Ascending aorta (tissue), 2 donors: ENCODE results near the gene MAGI1. TPM values are rescaled to one million over a fixed set of nuclear protein-coding genes. Genes with fewer than 3 reads are reported as not detected.

Source experiments
- DNase-seq, 2 donors: peaks; one replicate each; pipeline ENCODE4 v3.0.0-alpha.2; 2019; ENCODE audit warnings: low spot score in 2 of 2
- H3K27ac ChIP-seq, 2 donors: fragments of 200-600 bp; sonication (generic); one replicate each; pipeline ENCODE4 v1.5.1; 2016 to 2017; ENCODE audit warnings: mild to moderate bottlenecking in 1 of 2
- H3K27me3 ChIP-seq: fragments of 200-600 bp; sonication (generic); one replicate; pipeline ENCODE4 v1.5.1; 2017
- H3K36me3 ChIP-seq, 2 donors: fragments of 200-600 bp; sonication (generic); one replicate each; pipeline ENCODE4 v1.5.1; 2016
- H3K4me1 ChIP-seq, 2 donors: fragments of 200-600 bp; sonication (generic); one replicate each; pipeline ENCODE4 v1.5.1; 2016 to 2017; ENCODE audit warnings: mild to moderate bottlenecking in 1 of 2
- H3K4me3 ChIP-seq, 2 donors: fragments of 200-600 bp; sonication (generic); one replicate each; pipeline ENCODE4 v1.5.1; 2016 to 2017; ENCODE audit warnings: mild to moderate bottlenecking in 1 of 2
- H3K9me3 ChIP-seq, 2 donors: fragments of 200-600 bp; sonication (generic); one replicate each; pipeline ENCODE4 v1.5.1; 2016
- intact Hi-C: fragments of 100-400 bp; cut with DNase I; formaldehyde crosslinking; loops from one replicate; pipeline ENCODE4 v1.15.1; 2023
- total RNA-seq: library from RNA; depleted of rRNA; stranded (reverse); fragments of >200 nt; gene quantifications from one replicate; pipeline ENCODE4 v1.1.0, GENCODE V29; 2016
- TF ChIP-seq, protein P1 (sequence below), 3 experiments: fragments of 200-600 bp in 2 of 3; fragments of 450-650 bp in 1 of 3; sonication (generic) in 2 of 3; IDR thresholded peaks; one replicate each; pipeline ENCODE4 v1.5.1; 2016 to 2019; ENCODE audit warnings: antibody characterized with exemption in 3 of 3, mild to moderate bottlenecking in 1 of 3, moderate library complexity in 1 of 3

MAGI1 gene
- total RNA-seq, 1 donor from 2014 or later = 28.4 TPM

DNA sequence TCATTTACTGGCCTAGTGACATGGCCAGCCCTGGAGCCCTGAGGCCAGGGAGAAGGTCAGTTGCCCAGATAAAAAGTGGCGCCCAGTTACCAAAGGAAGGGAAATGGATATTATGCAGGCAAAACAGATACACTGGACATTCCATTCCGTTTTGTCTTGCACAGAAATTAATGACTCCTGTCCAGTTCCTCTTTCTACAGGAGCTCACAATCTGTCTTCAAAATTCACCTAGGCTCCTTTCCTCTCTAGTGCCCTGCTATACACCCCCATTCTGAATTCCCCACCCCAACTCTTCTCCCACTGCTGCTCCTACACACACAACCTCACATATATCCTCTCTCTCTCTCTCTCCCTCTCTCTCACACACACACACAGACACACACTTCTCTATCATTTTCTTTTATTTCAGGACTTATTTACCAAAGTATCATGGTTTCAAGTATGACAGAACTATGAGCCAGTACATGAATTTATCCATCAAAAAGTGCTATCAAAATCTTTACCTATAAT is 229.0 kb downstream of the MAGI1 start:
- Histone ChIP-seq H3K9me3 (no peaks in the 10 kb centered on the region), H3K27me3 (no peaks in the 10 kb centered on the region), H3K4me3 (no peak overlapping the region), H3K27ac (no peak overlapping the region), H3K36me3 (no peaks in the 10 kb centered on the region), H3K4me1 (peaks cover 0 to 10% of the 10 kb centered on the region in 2 donors)
- no peak for DNase-seq
- TF ChIP-seq, protein P1, sequence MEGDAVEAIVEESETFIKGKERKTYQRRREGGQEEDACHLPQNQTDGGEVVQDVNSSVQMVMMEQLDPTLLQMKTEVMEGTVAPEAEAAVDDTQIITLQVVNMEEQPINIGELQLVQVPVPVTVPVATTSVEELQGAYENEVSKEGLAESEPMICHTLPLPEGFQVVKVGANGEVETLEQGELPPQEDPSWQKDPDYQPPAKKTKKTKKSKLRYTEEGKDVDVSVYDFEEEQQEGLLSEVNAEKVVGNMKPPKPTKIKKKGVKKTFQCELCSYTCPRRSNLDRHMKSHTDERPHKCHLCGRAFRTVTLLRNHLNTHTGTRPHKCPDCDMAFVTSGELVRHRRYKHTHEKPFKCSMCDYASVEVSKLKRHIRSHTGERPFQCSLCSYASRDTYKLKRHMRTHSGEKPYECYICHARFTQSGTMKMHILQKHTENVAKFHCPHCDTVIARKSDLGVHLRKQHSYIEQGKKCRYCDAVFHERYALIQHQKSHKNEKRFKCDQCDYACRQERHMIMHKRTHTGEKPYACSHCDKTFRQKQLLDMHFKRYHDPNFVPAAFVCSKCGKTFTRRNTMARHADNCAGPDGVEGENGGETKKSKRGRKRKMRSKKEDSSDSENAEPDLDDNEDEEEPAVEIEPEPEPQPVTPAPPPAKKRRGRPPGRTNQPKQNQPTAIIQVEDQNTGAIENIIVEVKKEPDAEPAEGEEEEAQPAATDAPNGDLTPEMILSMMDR (IDR thresholded peaks at IDR 0.05) = no peak
- intact Hi-C loops = no loop called here

DNA sequence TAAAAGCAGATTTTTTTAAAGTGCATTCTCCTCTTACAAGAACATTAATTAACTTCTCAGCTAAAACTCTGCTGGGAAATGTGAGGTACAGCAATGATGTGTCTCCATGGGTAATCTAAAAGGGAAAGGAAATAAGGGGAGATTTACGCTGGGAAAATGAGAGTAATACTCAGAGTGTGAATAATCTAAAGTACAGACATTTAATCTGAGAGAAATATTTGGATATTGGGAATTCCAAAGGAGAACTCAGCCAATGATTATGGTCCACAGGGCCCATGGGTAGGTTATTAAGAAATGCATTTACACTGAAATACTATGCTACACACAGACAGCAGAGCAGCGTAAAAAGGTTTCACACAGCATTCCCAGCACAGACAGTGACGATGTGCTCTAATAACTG is 229.9 kb downstream of the MAGI1 start:
- Histone ChIP-seq H3K4me3 (no peak overlapping the region), H3K9me3 (no peaks in the 10 kb centered on the region), H3K27ac (no peak overlapping the region), H3K27me3 (no peaks in the 10 kb centered on the region), H3K36me3 (no peaks in the 10 kb centered on the region), H3K4me1 (peaks cover 0 to 10% of the 10 kb centered on the region in 2 donors)
- intact Hi-C loops = no loop called here
- TF ChIP-seq, protein P1 (IDR thresholded peaks at IDR 0.05) = no peak
- DNase-seq = no peak

- H3K9me3 ChIP-seq = no peaks in the 10 kb centered on the region
- H3K36me3 ChIP-seq = no peaks in the 10 kb centered on the region
- no peak for DNase-seq
- TF ChIP-seq, protein P1 (IDR thresholded peaks at IDR 0.05) = no peak
- no peak overlapping the region for H3K27ac ChIP-seq
- no peaks in the 10 kb centered on the region for H3K27me3 ChIP-seq
- intact Hi-C loops = no loop called here
- H3K4me3 ChIP-seq = no peak overlapping the region
- peaks cover 0 to 10% of the 10 kb centered on the region in 2 donors for H3K4me1 ChIP-seq
Observed at GRCh38 chr3:65808407-65808806, 230.3 kb downstream of the MAGI1 start.

GRCh38 chr3:65807225-65807624 is 231.5 kb downstream of the MAGI1 start:
- DNase-seq = no peak
- Histone ChIP-seq H3K36me3 (no peaks in the 10 kb centered on the region), H3K4me3 (no peak overlapping the region), H3K4me1 (peaks cover 0 to 10% of the 10 kb centered on the region in 2 donors), H3K27me3 (no peaks in the 10 kb centered on the region), H3K9me3 (no peaks in the 10 kb centered on the region), H3K27ac (no peak overlapping the region)
- intact Hi-C loops = no loop called here
- TF ChIP-seq, protein P1 (IDR thresholded peaks at IDR 0.05) = no peak

- H3K4me3 ChIP-seq = no peak overlapping the region
- H3K36me3 ChIP-seq = no peaks in the 10 kb centered on the region
- peaks cover 0 to 5% of the 10 kb centered on the region in 2 donors for H3K4me1 ChIP-seq
- TF ChIP-seq, protein P1 (IDR thresholded peaks at IDR 0.05) = no peak
- H3K9me3 ChIP-seq = no peaks in the 10 kb centered on the region
- H3K27ac ChIP-seq = no peak overlapping the region
- H3K27me3 ChIP-seq = no peaks in the 10 kb centered on the region
- DNase-seq = no peak
- intact Hi-C loops = no loop called here
Observed at GRCh38 chr3:65806600-65806999, 232.1 kb downstream of the MAGI1 start.

- Histone ChIP-seq H3K4me1 (no peaks in the 10 kb centered on the region), H3K4me3 (no peak overlapping the region), H3K36me3 (no peaks in the 10 kb centered on the region), H3K9me3 (no peaks in the 10 kb centered on the region), H3K27ac (no peak overlapping the region), H3K27me3 (no peaks in the 10 kb centered on the region)
- intact Hi-C loops = no loop called here
- DNase-seq = no peak
- TF ChIP-seq, protein P1 (IDR thresholded peaks at IDR 0.05) = no peak
Observed at GRCh38 chr3:65796676-65797075, 242.0 kb downstream of the MAGI1 start.
